HG03442 (cell line): Measurements from ENCODE around the gene CCDC47.

Experiments
- ATAC-seq: cut with Tn5 transposase; IDR thresholded peaks from one replicate; pipeline ENCODE4 v1.9.1; 2021; ENCODE audit warnings: mild to moderate bottlenecking, moderate library complexity; ENCODE audit not compliant: unreplicated experiment

Gene CCDC47

DNA sequence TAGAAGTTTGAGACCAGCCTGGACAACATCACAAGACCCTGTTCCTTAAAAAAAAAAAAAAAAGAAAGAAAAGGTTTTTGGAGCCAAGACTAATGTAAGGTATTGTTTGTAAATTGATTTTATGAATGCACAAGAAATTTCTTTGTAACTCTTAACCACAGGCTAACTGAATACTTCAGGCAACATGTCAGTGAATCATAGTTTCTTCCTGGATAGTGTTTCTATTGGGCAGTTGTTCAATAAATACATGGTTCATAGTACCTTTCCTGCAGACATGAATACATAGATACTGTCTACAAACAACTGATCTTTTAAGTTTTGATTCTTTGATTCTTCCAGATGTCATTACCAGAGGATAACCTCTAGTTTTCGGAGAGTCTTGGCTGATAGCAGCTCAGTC, 12.2 kb upstream of the CCDC47 start:
- ATAC-seq, result no peak

DNA sequence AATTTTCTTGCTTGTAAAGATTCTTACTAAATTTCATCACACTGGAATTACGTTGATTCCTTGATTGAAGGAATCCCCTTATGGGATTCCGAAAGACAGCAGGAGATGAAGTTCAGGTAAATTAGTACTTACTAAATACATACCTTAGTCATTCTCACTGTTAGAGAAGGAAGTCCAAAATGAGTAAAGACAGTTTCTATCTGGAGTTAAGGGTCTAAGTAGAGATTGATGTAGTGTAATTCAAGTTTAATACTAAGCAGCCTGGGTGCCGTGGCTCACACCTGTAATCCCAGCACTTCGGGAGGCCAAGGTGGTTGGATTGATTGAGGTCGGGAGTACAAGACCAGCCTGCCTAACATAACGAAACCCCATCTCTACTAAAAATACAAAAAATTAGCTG, 10.1 kb upstream of the CCDC47 start:
- ATAC-seq, result no peak

DNA sequence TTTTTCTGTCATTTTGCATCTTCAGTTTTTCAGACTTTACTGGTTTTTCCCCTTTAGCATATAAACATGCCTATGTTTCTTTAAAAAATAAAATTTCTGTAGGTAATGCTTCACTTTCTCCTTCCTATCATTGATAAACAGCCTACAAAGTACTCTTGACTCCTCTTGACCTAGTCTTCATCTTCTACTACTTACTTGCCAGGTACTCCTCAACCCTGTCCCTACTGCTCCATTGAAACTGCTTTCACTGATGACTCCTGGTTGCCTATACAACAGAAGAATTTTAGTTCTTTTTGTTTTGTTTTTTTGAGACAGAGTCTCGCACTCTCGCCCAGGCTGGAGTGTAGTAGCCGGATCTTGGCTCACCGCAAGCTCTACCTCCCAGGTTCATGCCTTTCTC, 7.5 kb upstream of the CCDC47 start:
- ATAC-seq, result no peak

DNA sequence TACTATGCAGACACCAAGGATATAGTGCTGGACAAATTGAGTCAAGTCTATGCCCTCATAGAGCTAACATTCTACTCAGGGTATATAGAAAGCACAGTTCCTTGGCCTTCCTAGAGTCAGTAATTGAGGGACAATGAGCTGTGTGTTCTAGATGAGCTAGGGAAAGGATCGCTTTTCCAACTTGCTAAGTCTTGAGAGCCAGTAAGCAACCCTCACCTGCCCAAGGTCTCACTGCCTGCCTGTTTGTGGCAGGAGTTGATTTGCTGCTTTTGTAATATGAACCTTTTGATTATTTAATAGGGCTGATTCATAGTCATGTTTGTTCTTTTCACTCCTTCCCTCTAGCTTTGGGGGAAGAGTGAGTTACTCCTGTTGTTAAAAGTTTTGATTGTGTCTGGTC, 7.1 kb upstream of the CCDC47 start:
- no peak for ATAC-seq

DNA sequence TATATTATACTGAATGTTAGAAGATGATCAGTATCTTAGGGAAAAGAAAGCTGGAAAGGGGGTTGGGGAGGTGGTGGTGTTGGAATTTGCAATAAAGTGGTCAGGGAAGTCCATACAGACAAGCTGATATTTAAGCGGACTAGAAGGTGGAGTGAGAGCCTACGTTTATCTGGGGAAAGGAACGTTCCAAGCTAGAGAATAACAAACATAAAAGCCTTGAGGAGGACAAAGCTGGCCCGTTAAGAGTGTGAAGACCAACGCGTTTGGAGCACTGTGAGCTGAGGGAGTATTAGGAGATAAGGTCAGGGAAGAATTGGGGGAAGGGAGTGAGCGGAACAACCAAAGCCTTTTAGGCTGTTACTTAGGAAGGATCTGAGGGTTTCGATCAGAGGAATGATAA, 2.0 kb upstream of the CCDC47 start:
- ATAC-seq, result no peak

DNA sequence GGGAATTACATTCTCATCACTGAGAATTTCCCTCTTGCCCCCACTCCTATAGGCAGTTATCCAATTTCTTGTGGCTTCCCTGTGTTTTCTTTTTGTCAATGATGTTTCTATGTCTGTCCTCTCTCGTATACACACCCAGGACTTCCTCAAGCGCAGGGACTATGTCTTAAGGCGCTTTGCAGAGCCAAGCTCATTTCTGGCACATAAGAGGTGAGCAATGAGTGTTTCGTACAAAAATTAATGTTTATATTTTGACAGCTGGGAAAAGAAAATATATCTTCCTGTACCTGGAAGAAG, 1.5 kb upstream of the CCDC47 start:
- no peak for ATAC-seq

DNA sequence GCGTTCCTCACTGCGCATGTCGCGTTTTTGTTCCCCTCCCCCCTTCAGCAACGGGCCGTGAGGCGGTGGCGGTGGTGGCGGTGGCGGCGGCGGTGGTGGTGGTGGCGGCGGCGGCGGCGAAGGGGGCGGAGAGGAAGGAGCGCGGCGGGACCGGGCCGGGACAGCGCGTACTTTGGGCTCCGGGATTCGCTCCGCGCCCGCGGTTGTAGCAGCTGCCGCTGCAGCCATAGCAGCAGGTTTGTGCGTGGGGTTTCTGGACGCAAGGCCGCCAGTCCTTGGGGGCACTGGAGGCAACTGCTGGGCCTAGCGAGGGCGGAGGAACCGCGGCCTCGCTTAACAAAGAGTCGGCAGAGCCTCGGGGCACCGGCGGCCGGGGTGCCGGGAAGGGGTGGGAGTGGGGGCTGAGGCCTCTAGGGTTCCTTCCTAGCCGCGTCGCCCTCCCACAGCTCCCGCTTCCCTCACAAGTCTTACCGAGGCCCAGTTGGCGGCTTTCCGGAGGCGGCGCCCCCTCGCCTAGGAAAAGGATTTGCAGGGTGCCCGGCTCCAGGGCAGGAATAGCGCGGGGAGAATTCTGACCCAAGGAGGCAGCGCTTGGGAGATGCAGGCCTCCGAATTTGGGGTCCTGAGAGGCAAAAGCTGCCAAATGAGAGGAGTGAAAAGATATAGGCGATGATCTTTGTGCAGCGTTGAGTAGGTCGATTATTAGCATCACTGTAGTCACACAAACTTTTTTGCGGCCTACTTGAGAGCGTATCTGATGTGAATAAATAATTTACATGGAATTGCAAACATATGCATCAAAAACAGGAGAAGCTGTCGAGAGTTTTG, 958 bp upstream of the CCDC47 start, which contains the start of gene DDX42:
Gene DDX42 (plus strand): TSS at position 30 of the 828 bp plus-strand sequence. CDS start 12,880 bp downstream, outside the sequence.
- ATAC-seq, result no peak

DNA sequence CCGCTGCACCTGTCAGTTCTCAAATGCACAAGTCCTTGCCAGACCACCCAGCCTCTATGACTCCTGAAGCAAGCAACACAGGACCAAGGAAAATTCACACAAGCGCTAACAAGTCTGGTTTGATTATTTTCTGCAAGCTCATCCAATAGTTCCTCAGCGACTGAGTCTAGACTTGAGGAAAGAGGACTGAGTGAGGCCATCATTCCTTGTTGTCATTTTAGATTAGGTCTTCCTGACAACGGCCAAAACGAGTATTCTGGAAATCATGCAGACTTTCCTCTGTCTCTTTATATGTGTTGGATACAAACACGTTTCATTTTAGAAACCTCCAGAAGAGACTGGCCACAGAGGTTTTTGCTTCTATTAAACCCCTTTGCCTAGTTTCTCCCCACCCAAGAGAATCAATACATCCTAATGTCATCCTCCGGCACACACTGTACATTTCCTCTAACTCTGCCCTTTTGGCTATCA, 561 bp downstream of the CCDC47 start:
- no peak for ATAC-seq

DNA sequence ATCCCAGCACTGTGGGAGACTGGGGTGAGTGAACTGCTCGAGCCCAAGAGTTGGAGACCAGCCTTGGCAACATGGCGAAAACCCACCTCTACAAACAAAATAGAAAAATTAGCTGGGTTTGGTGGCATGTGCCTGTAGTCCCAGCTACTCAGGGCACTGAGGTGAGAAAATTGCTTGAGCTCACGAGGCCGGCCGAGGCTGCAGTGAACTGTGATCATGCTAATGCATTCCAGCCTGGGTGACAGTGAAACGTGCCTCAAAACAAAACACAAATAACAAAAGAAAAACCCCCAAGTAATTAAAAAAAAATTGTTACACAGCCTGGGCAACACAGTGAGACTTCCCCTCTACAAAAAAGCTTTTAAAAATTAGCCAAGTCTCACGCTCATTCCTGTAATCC, 5.0 kb downstream of the CCDC47 start:
- no peak for ATAC-seq

DNA sequence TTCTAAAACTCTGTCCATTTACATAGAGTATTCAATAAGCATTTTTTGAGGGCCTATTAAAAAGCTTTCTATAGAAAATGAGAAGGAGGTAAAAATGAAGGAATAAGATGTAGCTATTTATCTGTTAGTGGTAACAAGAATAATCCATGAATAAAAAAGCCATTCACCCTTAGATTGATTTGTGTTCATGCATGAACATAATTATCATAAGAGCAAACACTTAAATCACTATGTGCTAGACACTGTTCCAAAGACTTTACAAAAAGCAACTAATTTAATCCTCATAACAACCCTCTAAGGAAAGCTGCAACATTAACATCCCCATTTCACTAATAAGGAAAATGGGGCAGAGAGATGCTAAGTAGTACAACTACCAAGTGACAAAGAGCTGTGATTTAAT, 6.6 kb downstream of the CCDC47 start:
- ATAC-seq, result no peak

DNA sequence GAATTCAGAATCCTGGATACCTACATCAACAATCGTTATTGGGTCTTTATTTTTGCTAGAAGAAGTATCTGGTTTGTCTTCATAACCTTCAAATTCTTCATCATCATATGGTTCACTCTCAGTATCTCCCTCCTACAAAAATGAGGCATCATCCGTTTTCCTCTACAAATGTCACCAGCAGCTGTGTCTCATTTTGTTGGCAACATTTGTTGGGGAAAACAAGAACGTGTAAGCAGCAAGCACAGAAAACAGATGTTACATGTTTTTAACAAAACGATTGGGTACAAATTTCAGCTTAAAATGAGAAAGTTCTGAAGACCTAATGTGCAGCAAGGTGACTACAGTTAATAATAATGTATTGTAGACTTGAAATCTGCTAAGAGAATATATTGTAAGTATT, 8.7 kb downstream of the CCDC47 start:
- no peak for ATAC-seq

DNA sequence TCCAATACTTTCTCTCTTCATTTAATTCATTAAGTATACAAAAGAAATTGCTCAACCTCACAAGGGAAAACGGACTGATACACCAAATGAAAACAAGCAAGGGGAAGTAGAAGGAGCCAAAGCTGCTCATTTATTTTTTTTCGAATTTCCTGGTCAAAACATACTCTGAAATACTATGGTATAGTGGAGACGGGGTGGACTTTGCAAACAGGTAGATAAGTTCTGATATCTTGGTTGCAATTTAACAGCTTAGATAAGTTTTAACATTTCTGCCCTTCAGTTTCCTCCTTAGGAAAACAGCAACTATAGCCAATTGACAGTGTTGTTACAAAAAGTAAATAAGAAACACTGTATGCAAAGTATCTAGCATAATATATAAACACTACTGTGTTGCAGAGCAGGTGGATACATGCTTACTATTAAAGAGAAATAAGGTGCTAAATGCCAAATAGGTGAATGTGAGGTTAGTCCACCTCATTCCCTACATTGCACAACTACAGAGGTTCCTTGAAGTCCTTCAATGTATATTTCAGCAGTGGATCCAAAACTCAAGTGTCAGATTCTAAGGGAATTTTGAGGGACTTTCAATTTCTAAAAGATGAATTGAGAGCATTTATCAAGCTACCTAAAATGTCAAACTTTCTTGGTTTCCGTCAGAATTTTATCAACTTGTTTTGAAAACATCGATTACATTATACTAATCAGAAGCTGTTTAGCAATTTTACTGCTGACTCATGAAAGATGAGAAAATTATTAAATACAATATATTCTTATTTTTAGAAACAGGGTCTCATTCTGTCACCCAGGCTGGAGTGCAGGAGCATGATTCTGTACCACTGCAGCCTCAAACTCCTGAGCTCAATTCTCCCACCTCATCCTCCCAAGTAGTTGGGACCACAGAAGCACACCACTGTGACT, 11.0 kb downstream of the CCDC47 start:
- no peak for ATAC-seq

DNA sequence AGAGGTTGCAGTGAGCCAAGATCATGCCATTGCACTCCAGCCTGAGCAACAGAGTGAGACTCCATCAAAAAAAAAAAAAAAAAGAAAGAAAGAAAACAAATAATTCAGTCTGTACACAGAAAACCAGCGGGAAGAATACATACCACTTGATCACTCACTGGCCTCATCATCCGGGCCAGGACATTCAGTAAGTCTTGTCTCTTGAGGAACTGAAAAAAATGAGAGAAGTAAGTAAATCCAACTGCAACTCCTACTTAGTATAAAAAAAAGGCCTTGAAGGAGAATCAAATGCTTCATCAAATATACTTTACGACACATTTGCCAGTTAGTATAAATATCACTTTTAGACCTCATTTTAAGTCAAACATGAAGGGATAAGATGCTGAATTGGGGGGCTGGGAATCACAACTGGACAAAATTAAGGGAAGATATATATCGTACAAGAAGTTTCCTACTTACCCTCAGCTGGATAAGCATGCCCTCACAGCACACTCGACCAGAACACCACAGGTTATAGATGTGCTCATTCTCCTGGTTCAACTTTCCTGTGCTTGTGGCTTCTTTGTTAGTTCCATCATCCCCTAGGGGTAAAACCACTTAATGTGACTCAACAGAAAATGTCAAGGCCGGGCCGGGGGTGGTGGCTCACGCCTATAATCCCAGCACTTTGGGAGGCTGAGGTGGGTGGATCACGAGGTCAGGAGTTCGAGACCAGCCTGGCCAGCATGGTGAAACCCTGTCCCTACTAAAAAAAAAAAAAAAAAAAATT, 12.4 kb downstream of the CCDC47 start:
- ATAC-seq, result no peak

DNA sequence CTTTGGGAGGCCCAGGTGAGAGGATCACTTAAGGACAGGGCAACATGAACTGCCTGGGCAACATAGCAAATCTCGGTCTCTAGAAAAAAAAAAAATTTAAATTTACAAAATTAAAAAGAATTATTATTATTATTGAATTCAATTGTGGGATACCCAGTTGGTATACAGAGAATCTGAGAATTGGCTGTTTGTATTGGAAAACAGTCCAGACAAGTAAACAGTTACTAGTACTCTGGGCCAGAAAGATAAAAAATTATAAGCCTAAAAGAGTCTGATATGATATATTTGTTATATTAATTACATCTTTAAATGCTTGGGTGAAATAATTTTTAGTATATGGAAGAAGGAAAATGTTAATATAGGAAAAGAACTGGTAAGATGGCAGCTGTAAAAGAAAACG, 15.0 kb downstream of the CCDC47 start:
- ATAC-seq, result no peak

DNA sequence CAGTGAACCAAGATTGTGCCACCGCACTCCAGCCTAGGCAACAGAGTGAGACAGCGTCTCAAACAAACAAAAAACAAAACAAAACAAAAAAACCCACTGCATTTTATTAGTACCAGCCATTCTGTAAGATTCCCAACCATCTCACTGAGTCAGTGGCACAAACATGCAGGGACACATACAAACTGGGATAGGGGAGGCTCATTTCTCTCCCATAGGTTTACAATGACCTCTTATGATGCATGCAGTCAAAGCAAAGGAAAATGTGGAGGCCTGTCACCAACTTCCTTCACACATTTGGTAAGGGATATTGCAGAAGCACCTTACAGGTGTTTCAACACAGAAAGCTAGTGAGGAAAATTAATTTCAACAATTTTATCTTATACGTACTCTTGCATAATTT, 19.4 kb downstream of the CCDC47 start:
- no peak for ATAC-seq

DNA sequence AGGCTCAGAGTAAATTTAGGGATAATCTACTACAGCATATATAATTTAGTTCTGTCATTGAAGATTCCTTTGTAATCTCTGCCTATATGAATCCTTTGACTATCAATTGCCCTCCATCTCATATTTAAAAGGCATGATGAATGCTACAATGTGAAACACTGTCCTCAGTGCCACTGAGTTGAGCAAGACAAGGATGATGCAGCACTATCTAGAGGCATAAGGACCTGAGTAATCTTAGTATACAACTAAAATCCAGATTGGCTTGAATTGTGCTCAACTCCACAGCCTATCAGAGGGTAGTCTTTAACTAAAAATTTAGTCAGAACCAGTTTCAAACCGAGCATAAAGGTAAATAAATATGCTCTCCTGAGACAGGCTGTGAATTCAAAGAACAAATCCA, 20.2 kb downstream of the CCDC47 start:
- no peak for ATAC-seq

DNA sequence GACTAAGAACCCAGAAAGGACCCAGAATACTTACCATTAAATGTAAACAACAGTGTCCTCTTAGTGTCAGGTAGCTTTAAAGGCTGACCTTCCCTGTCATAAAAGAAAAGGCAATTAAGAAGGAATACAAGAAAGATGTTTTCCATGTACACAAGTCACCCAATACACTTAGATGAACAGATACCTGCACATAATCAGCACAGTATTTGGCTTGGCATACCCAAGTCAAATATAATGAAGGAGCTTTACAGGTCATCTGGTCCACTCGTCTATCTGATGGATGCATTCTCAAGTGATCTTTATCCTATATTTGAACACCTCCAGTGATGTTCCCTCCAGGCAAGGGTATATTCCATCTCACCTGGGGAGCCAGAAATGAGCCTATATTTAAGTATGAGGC, 20.7 kb downstream of the CCDC47 start:
- ATAC-seq, result no peak

DNA sequence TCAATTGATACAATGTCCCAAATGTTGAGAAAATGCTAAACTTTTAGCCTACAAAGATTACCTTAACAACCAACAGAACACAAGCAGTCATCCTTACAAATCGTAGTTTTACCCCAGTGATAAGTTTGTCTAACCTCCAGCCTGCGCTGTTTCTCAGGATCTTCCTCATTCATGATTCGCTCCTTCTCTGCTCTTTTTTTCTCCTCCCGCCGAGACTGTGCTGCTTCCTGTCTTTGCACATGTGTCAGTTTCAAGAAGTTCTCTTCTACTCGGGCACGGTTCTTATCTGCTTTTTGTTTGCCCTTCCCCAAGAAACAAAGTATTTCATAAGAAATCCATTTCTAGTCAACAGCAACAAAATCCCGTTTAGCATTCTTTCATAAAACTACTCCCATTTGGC, 21.6 kb downstream of the CCDC47 start:
- no peak for ATAC-seq

DNA sequence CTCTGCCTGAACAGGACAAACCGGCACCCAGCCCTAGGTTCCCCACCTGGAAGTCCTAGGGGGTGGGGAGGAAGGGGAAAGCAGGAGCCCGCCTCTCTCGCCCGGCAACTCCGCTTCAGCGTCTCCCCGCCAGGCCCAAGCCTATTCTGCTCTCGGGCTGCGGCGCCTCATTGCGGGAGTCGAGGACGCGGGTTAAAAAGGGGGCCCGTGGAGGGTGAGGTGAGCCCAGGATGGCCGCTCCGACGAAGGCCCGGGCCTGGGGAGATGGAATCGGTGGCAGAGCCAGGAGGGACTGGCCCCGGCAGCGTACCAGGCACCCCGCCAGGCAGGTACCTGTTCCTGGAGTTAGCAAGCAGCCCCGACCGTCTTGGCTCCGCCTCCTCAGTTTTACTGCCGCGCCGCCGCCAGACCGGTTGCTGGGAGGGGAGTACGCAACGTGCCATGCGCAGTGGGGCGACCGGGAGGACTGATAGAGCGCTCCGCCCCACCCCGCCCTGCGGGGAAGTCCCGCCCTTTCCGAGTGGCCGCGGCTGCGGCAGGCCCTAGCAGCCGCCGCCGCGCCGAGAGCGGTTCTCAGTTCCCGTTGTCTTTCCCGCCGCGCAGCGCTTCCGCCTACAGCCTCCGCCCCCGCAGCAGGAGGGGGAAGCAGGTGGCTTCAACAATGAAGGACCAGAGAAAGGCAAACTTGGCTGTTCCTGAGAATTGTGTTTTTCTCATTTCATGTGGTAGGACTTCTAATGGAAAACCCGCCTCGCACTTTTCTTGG, 31.8 kb downstream of the CCDC47 start, which contains the start of gene STRADA:
Gene STRADA (minus strand): TSS at position 392 of the 766 bp plus-strand sequence. CDS start 13,430 bp downstream, outside the sequence.
- ATAC-seq, result peak; percentile 86

DNA sequence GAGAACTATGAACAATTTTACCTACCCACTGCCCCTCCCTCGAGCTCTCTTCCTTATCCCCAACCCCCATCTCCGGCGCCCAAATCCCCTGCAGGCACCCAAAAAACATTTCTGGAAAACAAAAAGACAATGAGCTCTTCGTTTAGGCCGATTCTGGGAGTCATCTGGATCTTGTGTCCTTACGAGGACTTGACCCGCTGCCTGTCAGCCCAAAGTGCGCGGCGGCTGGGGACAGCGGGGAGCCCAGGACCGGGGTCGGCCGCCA, 32.3 kb downstream of the CCDC47 start:
- no peak for ATAC-seq
